ENCODE results near the gene PROK1.
A peak's percentile ranks its signal among the peaks of the same experiment; 100 is the strongest.
"Not testable (repeated sequence)": the region's sequence is repeated elsewhere in the genome, so short reads cannot be mapped to it uniquely, and the experiment has no call there.

Gene PROK1, protein sequence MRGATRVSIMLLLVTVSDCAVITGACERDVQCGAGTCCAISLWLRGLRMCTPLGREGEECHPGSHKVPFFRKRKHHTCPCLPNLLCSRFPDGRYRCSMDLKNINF

DNA sequence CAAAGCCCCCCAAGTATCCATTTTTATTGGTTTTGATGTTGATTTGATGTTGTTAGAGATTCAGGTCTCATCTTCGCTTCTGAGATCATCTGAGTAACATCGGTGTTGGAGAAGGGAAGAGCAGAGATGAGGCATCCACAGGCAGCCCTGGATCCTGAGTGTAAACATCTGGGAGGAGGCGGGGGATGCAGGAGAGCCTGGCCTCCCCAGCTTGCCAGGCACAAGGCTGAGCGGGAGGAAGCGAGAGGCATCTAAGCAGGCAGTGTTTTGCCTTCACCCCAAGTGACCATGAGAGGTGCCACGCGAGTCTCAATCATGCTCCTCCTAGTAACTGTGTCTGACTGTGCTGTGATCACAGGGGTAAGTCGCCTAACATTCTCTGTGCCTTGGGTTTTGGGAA, at the start of gene PROK1:
Gene PROK1 (plus strand): TSS at position 221 of the 400 bp plus-strand sequence. CDS start 68 bp downstream, at position 289.
- DNase-seq, result no peak

DNA sequence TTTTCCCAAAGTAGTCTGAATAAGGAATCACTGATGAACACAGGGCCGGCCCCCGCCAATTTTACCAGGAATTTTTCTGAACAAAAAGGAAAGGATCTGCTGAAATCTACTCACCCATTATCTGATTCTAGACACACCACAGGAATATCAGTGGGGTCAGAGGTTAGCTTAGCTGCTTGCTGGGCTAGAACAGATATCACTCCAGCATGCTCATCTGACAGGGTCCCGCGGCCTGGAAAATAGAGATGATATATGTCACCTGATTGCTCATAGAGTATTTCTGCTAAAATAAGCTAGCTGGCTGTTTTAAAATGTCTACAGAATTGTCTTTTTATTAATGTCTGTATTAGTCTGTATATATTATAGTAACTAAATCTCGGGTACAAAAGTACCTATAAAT, 47.1 kb upstream of the PROK1 start:
- DNase-seq, result no peak

DNA sequence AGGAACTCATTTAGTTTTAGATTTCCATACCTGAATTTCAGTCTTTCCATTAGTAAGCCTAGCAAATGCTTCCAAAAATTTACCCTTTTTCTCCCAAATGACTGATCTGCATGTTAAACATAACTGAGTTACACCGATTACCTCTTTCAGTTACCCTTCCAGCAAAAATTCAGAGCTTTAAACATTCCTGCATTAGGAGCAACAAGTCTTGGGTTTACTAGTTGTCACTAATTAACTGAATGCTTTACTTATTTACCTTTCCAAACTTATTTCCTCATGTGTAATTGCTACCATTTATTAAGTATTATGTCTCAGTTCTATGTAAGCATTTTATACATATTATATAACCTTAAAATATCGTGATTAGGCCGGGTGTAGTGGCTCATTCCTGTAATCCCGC, 46.5 kb upstream of the PROK1 start:
- no peak for DNase-seq

DNA sequence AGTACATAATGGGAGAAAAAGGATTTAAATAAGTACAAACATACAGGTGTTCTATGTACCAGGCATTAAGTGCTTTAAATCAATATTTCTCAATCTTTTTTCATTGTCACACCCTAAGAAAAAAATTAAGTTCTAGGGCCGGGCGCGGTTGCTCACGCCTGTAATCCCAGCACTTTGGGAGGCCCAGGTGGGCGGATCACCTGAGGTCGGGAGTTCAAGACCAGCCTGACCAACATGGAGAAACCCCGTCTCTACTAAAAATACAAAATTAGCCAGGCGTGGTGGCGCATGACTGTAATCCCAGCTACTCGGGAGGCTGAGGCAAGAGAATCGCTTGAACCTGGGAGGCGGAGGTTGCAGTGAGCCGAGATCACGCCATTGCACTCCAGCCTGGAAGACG, 44.5 kb upstream of the PROK1 start:
- not testable (repeated sequence) for DNase-seq

DNA sequence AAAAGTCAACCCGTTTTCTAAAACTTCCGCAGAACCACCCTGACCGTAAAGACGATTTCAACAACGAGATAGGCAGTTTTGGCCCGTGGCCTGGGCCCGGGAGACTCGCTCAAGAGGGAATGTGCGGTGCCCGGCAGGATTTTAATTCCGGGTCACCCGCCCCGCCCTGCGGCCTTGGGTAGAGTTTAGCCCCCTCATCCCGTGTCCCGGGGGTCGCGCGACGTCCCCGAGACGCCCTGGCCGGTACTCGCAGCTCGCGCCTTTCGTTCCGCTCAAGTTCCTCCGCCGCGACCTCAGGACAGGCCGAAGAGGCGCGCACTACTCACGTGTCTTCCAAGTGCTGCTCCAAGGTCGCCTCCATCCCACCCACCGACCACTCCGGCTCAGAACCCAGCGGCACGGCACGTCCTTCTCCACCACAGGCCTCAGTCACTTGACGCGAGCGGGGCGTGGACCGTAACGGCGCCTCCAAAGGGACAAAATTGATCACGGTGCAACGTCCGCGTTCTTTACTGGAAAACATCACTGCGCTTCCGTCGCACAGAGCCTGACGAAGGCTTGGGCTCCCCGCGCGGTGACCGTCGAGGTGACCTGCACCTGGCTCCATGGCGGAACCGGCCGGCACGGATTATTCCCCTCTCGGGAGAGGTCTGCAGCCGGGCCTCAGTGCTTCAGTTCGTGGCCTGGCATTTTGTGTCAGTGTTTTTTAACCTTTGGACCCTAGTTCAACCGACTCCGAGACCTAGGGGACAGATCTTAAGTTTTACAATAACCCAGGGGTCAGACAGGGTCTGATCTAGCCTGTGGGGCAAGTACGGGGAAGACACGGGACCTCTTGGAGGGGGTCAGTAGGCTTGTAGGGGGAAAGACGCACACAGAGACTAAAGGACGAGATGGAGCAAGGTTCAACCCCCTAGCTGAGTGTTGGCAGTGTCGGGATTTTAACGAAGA, 43.4 kb upstream of the PROK1 start, which contains the start of gene LAMTOR5:
Gene LAMTOR5 (minus strand): TSS at position 435 of the 951 bp plus-strand sequence. CDS start 74 bp downstream, at position 361.
- DNase-seq, result peak; percentile 95

DNA sequence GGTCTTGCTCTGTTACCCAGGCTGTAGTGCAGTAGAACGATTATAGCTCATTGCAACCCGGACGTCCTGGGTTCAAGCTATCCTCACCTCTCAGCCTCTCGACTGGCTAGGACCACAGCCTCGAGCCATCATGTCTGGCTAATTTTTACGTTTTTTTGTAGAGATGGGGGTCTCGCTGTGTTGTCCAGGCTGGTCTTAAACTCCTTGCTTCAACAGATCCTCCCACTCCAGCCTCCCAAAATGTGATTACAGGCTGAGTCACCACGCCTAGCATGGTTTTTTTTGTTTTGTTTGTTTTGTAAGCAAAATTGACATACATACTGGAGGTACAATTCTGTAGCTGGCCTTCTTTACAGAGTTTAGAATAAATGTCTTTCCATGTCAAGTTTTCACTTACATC, 42.5 kb upstream of the PROK1 start:
- no peak for DNase-seq

DNA sequence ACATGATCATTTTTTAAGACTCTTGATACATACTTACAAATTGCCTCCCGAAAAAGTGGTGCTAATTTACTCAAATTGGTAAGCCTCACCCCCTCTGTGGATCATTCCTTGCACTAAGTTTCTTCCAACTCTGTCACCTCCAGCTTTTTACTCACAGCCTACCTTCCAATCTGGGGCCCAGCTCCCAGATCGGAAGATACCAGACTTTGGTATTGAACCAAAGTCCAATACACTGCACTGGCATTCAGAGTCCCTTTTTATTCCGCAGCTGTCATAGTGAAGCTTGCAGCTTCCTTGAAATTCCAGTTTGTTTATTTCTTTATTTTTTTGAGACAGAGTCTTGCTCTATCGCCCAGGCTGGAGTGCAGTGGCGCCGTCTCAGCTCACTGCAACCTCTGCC, 41.6 kb upstream of the PROK1 start:
- DNase-seq, result no peak

DNA sequence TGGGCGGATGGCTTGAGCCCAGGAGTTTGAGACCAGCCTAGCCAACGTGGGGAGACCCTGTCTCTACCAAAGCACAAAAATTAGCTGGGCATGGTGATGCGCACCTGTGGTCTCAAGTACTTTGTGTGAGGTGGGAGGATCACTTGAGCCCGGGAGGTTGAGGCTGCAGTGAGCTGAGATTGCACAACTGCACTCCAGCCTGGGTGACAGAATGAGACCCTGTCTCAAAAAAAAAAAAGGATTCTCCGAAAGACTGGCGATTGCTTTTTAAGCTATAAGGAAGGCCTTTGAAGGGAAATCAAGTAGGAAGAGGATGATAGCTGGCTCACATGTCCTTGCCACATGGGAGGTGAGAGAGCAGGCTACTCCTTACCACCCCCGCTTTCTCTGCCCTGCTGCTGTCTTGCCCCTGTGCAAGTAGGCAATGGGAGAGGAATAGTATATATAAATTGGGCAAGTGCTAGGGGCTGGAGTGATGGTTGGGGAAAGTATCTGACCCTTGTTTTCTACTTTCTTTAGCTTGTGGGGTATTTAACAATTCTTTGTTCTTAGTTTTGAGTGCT, 39.7 kb upstream of the PROK1 start:
- no peak for DNase-seq

DNA sequence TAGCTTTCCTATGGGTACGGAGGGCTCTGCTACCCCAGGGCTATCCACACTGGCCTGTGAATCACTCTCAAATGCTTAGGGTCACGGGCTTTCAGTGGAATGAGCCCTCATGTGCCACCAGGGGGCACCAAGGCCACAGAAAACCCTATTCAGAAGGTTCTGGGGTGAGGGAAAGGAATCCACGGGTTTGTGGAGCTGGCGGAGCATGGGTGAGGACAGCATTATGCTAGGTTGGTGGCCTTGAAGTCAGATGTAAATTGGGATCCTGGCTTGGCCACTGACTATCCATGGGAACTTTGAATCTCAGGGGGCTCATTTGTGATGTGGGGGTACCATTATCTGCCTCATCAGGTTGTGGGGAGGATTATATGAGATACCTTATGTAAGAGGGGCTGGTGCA, 38.4 kb upstream of the PROK1 start:
- DNase-seq, result peak; percentile 70

DNA sequence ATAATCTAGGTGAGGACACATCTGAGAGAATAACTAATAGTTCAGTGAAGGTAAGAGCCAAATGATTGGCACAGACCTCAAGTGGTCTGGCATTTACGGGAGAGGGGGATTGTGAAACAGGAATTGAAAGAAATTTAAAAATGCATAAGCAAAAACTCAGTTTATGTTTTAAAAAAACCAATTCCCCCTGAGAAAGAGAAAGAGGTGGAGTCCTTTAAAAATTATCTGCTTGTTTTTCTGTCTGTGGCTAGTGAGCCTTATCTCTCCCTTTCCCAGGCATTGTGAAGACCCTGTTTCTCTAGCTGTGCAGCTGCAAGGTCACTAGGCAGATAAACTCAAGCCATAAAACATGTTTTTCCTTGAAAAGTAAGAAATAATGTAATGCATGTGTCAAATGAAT, 37.9 kb upstream of the PROK1 start:
- not testable (repeated sequence) for DNase-seq

DNA sequence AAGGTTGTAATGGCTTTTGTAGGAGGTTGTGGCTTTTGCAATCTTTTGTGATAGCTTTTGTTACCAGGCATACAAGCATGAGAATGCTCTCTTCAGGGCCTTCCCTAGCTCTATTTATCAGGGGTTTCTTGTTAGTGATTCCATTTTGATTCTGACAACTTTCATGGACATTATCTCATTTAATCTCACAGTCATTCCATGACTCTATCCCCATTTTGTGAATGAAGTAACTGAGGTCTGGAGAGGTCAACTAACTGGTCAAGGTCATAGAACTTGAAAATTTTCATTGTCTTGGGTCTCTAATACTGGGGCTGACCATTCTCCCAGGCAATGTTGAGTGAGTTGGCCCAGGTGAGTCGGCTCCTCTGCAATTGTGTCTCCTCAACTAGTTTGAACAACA, 32.2 kb upstream of the PROK1 start:
- DNase-seq, result no peak

DNA sequence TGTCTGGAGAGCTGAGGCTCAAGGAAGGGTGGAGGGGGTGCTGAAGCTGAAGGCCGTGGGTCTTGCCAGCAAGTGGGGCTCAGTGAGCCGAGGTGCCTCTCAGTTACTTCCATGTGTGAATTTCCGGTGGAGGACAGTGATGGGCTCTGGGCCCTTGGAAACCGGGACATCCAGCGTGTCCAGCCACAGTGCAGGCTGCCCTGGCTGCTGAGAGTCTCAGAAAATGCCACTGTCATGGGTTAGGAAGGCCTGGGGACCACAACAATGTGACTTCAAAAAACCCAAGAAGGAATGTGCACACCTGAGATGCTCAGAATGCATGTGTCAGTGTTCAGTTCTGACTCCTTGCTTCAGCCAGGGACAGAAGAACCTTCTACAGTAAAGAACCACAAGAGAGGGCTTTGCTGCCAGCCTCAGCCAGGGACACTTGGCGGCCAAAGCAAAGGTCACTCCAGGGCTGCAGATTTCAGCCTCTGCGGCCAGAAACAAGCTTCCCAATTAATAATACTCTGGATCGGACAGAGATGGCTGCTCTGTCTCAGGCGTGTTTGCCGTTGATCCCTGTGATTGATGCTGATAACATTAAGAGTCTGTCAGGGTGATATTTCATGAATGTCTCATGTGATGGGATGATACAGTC, 30.8 kb upstream of the PROK1 start:
- no peak for DNase-seq

DNA sequence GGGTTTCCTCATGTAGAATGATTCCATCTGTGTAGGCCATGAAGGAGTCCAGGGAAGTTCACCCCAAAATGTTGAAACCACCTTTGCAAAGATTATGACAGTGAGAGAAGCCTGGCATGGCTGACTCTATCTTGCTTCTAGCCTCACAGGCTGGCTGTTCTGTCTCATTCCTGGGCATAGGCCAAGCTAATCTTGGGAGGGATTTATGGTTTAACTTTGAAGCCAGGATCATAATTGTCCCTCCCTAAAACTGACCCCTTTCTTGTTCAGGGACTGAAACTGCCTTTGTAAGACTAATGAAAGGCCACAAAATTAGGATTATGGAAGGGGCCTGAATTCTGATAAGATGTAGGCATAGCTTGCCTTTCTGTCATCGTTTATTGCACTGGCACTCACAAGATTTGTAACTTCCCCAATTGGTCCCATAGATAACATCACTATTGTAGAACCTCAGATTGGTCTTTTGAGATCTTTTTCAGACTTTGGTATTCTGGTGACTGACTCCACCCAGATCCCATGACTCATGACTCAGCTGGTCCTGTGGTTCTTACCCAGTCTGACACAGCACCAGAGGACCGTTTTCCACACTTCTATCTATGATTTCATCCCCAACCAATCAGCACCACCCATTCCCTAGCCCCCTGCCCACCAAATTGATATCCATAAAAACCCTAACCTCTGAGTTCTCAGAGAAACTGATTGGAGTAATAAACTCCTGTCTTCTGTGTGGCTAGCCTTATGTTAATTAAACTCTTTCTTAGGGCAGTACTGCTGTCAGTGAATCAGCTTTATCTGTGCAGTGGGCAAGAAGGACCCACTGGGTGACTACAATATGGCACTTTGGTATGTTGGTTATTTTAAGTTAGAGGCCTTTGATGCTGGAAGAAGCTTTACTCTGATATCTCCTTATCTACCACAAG, 29.8 kb upstream of the PROK1 start:
- DNase-seq, result no peak

DNA sequence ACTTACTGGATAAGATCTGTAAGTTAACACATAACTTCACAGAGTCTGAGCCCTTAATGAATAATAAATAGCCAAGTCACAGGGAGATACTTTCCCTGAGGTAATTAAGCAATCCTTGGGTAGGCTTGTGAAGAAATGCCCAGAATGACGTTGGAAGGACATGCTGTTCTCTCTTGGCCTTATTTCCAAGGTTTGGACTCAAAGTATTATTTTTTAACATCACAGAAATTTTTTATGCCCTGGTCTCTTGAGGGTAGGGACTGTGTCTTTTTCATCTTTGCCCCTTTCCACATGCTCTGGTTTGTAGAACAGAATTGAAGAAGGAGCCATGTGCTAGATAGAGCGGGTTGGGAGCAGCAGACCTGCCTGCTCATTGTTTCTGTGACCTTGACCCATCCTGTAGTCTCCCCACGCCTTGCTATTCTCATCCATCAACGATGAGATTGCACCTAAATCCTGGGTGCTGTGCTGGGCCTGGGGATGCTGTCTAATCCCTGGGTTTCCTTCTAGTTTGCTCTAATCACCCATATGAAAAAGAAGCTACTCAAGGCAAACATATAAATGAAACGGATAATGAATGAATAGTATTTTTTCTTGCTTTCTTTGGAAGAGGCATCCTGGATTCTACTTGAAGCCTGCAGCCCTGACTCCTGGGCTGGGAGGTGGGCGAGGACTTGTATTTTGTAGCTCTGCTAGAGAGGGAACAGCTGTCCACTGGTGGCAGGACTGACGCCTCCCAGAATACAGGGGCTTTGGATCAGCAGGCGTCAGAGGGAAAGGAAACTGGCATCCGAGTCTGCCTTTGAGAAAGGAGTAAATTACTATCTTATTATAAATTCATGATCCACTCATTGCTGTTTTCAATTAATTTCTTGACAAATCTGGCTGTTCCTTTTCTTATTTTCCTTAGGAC, 26.0 kb upstream of the PROK1 start:
- DNase-seq, result no peak

DNA sequence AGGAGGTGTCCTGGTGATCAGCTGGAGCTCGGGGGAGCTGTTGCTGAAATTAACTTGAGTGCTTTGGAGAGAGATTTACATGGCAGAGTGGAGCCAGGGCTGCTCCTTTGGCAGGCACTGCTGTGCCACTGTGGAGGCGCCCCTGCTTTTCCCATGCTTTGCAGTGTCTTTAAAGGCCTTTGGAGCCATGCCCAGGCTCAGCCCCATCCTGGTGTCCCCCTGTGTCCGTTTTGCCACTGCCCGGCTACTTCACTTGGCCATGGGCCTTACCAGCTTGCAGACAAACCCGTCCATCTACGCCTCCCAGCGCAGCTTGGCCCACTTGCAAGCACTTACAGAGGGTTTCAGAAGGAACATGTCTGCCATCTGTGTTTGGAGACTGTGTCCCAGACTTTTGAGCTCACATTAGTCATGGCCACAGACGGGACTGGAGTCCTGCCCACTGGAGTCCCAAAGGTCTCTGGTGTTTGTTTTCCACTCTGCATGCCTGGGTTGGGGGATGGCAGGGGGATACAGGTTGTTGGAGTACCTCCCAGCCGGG, 25.3 kb upstream of the PROK1 start:
- DNase-seq, result no peak

DNA sequence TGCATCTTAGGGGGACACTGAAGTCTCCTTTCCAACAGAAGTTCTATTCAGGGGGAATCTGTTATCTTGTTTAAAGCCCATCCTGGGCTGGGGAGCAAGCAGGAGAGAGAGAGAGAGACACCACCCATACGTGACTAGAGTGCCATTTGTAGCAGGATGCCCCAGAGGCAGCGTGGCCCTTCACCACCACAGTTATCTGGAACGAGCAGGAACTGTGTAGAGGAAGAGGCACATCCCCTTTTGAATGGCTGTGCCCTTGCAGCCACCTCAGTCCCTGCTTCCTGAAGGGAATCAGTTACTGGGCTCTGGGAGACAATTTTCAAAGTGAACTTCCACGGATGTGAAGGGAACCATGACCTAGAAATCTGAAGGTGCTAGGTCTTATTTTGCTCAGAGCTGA, 24.1 kb upstream of the PROK1 start:
- no peak for DNase-seq

DNA sequence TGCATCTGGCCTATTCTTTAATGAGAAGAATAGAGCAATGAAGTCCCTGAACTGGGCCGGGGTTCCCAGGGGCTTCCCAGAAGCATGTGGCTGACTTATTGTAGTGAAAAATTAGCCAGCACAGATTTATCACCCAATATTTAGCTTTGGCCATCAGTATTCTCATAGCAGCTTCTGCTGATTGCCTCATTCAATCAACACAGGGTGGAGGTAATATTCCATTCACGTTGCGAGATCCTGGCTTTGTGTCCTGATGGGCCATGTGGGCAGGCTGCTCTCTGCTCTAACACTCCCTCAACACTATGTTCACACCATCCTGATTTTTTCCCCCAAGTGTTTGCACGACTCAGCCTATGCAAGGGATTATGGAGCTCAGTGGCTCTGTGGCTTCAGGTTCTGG, 22.0 kb upstream of the PROK1 start:
- DNase-seq, result no peak

DNA sequence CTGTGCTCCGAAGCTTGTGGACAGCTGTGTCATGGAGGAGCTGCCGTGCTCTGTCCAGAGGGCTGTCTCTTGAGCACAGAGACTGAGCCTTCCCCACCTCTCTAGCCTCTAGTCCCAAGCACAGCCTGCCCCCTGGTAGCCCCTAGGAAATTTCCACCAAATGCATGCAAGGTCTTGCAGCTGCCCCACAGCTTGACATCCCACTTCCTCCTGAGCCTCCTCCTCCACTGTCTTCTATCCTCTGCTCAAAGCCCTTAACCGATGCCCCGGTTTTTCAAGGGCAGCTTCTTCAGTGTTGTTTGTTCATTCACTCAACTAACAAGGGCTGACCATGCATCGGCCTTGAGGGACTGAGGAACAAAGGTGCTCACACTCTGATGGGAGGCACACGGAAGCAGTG, 20.6 kb upstream of the PROK1 start:
- no peak for DNase-seq

DNA sequence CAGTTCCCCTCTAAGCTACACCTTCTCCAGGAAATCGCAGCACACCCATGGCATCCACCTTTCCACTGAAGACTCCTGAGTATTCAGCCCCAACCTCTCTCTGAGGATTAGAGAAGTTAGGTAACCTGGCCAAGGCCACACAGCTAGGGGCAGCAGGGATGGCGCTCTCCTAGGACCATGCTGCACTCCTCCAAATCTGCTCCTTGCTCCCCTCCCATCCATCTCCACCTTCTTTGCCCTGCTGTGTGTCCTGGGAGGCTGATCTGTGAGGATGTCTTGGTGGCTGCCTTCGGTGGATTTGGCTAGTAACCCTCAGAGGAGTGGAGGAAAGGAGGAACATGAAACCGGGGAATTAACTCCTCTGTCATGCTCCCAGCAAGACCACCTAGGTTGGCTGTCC, 20.0 kb upstream of the PROK1 start:
- DNase-seq, result no peak

DNA sequence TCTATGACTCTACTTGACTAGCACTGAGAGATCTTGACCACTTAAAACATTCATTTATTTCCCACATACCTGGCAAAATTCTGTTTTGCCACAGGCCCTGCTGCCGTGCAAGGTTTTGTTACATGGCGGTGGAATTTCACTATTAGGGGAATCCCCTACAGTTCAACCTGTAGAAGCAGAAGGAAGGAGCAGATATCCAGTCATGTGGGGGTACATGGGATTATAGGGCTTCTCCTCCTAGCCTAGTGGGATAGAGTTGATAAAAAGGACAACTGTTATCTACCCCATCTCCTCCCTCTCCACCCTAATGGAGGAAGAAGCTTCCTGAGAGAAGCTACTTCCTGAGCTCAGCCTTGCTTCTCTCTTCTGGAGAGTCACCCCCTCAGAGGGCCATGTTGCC, 17.7 kb upstream of the PROK1 start:
- no peak for DNase-seq

DNA sequence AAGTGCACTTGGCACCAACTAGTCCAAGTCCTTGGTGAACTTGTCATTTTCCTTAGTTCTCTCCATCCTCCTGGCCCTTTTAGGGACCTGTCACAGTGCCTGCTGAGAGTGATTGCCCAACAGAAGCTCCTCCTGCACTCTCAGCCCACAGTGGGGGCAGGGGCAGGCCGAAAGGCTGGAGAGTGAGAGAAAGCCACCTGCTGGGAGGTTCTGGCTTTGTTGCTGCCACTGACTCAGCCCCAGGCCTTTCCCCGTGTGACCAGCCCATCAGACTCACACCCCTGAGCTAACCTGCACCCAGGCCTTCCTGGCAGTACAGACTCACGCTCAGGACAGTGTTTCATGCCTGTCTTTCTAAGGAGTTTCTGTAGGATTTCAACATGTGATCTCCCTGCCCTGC, 17.1 kb upstream of the PROK1 start:
- no peak for DNase-seq
